ENCODE data around the gene TP63.
A peak's percentile ranks its signal among the peaks of the same experiment; 100 is the strongest.

The TP63 gene

GRCh38 chr3:189687475-189687874 is 56.3 kb downstream of the TP63 start:
- no peak for DNase-seq

- no peak for DNase-seq
Measured at GRCh38 chr3:189688262-189688661, 57.1 kb downstream of the TP63 start.

- no peak for DNase-seq
Measured at GRCh38 chr3:189689625-189690024, 58.4 kb downstream of the TP63 start.

GRCh38 chr3:189690237-189690636 is 59.0 kb downstream of the TP63 start:
- no peak for DNase-seq

- no peak for DNase-seq
Measured at GRCh38 chr3:189690672-189691071, 59.5 kb downstream of the TP63 start.

- no peak for DNase-seq
Measured at GRCh38 chr3:189695400-189695799, 64.2 kb downstream of the TP63 start.

GRCh38 chr3:189698811-189699210 is 67.6 kb downstream of the TP63 start:
- DNase-seq, result no peak

GRCh38 chr3:189699885-189700284 is 68.7 kb downstream of the TP63 start:
- DNase-seq, result no peak

GRCh38 chr3:189702066-189702646 is 71.0 kb downstream of the TP63 start:
- DNase-seq, result no peak

GRCh38 chr3:189703865-189704264 is 72.7 kb downstream of the TP63 start:
- no peak for DNase-seq

GRCh38 chr3:189708375-189708774 is 77.2 kb downstream of the TP63 start:
- DNase-seq, result no peak

GRCh38 chr3:189710620-189711402 is 79.6 kb downstream of the TP63 start:
- peak; percentile 30 for DNase-seq

GRCh38 chr3:189712906-189713483 is 81.8 kb downstream of the TP63 start:
- no peak for DNase-seq

- no peak for DNase-seq
Measured at GRCh38 chr3:189714991-189715961, 84.1 kb downstream of the TP63 start.

GRCh38 chr3:189718215-189718614 is 87.0 kb downstream of the TP63 start:
- DNase-seq, result peak; percentile 46

GRCh38 chr3:189720736-189721417 is 89.7 kb downstream of the TP63 start:
- DNase-seq, result no peak

- no peak for DNase-seq
Measured at GRCh38 chr3:189721873-189722665, 90.9 kb downstream of the TP63 start.

GRCh38 chr3:189724356-189724755 is 93.2 kb downstream of the TP63 start:
- no peak for DNase-seq

- no peak for DNase-seq
Measured at GRCh38 chr3:189726277-189726676, 95.1 kb downstream of the TP63 start.

GRCh38 chr3:189727158-189727557 is 96.0 kb downstream of the TP63 start:
- DNase-seq, result no peak

GRCh38 chr3:189727898-189728297 is 96.7 kb downstream of the TP63 start:
- no peak for DNase-seq

GRCh38 chr3:189728915-189729314 is 97.7 kb downstream of the TP63 start:
- no peak for DNase-seq

Data from inflammatory macrophage treated with lipopolysaccharide for 4 hours (primary cell).